AG09309 (cell line): ENCODE data around the gene CTIF.

Experiments used
- DNase-seq: peaks from one replicate; pipeline ENCODE4 v3.0.0-alpha.2; 2010; ENCODE audit warnings: low read depth
- H3K4me3 ChIP-seq: 2 replicates; pipeline ENCODE4 v1.5.1; 2011; ENCODE audit warnings: mild to moderate bottlenecking, low read depth, low read length, moderate library complexity; ENCODE audit not compliant: control insufficient read depth
- TF ChIP-seq, protein P1 (sequence below): IDR thresholded peaks from 2 replicates; pipeline ENCODE4 v1.5.1; 2011; ENCODE audit warnings: mild to moderate bottlenecking, low read depth, low read length, inconsistent platforms; ENCODE audit not compliant: insufficient read depth, control insufficient read depth; ENCODE audit errors: missing control alignments

Gene CTIF

GRCh38 chr18:48898521-48898920 lies 359.7 kb downstream of the CTIF start:
- TF ChIP-seq, protein P1, sequence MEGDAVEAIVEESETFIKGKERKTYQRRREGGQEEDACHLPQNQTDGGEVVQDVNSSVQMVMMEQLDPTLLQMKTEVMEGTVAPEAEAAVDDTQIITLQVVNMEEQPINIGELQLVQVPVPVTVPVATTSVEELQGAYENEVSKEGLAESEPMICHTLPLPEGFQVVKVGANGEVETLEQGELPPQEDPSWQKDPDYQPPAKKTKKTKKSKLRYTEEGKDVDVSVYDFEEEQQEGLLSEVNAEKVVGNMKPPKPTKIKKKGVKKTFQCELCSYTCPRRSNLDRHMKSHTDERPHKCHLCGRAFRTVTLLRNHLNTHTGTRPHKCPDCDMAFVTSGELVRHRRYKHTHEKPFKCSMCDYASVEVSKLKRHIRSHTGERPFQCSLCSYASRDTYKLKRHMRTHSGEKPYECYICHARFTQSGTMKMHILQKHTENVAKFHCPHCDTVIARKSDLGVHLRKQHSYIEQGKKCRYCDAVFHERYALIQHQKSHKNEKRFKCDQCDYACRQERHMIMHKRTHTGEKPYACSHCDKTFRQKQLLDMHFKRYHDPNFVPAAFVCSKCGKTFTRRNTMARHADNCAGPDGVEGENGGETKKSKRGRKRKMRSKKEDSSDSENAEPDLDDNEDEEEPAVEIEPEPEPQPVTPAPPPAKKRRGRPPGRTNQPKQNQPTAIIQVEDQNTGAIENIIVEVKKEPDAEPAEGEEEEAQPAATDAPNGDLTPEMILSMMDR: no peak
- no peak for DNase-seq
- H3K4me3 ChIP-seq: no peak overlapping the region

DNA sequence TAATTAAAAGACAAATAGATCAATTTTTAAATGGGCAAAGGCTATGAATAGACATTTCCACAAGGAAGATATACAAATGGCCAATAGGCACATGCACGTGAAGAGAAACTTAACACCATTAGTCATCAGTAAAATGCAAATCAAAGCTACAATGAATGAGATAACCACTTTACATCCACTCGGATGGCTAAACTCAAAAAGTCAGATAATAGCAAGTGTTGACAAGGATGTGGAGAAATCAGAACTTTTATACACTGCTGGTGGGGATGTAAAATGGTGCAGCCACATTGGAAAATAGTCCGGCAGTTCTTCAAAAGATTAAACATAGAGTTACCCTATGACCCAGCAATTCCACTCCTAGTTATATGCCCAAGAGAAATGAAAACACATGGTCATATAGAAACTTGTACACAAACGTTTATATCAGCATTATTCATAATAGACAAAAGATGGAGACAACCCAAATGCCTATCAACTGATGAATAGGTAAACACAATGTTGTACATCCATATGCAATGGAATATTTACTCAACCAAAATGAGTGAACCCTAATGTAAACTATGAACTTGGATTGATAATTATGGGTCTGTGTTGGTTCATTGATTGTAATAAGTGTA lies 360.8 kb downstream of the CTIF start:
- TF ChIP-seq, protein P1: no peak
- no peak for DNase-seq
- H3K4me3 ChIP-seq: no peak overlapping the region

DNA sequence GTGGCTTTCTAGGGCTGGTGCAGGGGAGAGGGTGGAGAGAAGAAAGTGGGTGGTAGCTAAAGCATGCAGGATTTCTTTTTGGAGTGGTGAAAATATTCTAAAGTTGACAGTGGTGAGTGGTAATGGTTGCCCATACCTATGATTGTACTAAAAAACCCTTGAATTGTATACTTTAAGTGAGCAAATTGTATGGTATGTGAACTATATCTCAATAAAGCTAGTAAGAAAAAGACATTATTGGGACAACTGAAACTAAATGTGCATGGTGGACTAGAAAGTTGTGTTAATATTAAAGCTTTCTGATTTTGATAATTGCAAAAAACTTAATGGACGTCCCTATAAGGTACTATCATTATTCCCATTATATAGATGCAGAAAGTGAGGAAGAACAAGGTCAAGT lies 361.6 kb downstream of the CTIF start:
- H3K4me3 ChIP-seq: no peak overlapping the region
- TF ChIP-seq, protein P1: no peak
- no peak for DNase-seq

DNA sequence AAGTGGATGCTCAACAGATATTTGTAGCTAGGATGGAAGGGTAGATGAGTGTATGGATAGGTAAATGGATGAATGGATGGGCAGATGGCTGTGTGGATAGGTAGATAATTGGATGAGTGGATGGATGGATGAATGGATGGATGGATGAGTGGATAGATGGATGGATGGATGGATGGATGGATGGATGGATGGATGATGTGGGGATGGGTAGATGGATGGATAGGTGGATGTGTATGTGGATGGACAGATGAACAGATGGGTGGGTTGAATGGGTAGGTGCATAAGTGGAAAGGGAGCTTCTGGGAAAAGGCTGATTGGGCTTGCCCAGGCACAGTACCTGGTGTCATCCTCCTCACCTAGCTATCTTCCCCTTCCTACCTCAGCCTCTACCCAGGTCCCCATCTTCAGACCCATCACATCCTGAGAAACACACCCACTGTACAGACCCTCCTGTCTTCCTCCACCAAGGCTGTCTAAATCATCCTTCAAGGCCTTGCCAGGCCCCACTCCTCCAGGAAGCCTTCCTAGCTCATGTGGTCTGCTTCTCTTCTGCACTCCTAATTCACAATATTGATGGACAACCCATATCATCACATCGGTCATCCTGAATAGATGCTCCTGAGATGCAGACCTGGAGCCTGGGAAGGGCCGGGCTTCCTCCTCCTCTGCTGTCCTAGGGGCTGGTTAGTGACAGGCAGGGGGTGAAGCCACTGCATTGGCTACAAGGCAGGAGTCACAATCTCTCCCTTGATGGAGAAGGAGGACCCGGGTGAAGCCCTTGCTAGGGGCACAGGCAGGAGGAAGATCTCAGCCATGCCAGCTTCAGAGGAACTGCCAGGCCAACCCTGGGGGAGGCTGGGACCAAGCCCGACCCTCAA lies 362.6 kb downstream of the CTIF start:
- no peak for DNase-seq
- TF ChIP-seq, protein P1: no peak
- H3K4me3 ChIP-seq: no peak overlapping the region

DNA sequence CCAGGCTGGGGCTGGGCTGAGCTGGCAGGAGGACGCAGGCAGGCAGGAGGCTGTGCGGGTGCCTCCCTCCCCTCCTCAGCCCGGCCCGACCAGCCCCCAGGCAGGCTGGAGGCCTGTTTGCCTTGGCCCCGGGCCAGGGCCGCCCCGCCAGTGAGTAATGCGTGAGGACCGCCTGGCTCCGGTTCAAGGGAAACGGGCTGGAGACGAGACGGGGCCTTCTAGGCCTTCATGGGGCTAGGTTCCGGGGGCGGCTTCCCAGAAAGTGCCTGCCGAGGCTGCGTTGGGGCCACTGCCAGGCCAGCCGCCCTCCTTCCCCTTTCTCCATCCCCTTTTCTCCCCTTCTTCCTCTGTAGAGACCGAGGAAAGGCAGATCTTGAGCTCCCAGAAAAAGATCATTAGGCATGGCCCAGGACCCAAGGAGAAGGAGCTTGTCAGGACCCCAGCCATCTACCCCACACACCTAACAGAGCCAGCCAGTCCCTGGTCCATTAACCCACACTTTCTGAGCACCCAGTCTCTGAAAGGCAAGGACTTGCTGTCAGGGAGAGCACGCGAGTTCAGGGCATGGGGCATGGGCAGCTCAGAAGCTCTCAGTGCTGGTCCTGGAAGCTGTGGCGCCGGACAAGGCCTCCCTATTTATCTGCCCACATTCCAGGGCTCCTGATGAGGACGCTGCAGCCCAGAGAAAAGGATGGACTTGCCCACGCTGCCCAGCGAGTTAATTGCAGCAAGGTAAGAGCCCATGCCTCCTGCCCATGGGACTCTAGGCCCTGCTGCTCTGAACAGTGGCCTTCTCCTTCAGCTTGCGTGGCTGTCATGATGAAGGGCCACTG lies 363.4 kb downstream of the CTIF start:
- TF ChIP-seq, protein P1: no peak
- H3K4me3 ChIP-seq: no peak overlapping the region
- DNase-seq: peak; percentile 60

- no peak for DNase-seq
- TF ChIP-seq, protein P1: no peak
- H3K4me3 ChIP-seq: no peak overlapping the region
Measured at GRCh38 chr18:48902856-48903601, 364.2 kb downstream of the CTIF start.
